Stimulated activated CD8-positive, alpha-beta memory T cell treated with anti-CD3 and anti-CD28 coated beads, Interleukin-7, amount 100 ng/mL, for 48 hours (primary cell): ENCODE results near the gene OR4M1.
"Not testable (repeated sequence)": the region's sequence is repeated elsewhere in the genome, so short reads cannot be mapped to it uniquely, and the experiment has no call there.

Experiments used
- DNase-seq, 2 donors: peaks; one replicate each; pipeline ENCODE4 v3.0.0-alpha.2; 2020; ENCODE audit warnings: low read depth in 1 of 2; ENCODE audit errors: extremely low read depth in 1 of 2

Gene OR4M1, protein sequence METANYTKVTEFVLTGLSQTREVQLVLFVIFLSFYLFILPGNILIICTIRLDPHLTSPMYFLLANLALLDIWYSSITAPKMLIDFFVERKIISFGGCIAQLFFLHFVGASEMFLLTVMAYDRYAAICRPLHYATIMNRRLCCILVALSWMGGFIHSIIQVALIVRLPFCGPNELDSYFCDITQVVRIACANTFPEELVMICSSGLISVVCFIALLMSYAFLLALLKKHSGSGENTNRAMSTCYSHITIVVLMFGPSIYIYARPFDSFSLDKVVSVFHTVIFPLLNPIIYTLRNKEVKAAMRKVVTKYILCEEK

DNA sequence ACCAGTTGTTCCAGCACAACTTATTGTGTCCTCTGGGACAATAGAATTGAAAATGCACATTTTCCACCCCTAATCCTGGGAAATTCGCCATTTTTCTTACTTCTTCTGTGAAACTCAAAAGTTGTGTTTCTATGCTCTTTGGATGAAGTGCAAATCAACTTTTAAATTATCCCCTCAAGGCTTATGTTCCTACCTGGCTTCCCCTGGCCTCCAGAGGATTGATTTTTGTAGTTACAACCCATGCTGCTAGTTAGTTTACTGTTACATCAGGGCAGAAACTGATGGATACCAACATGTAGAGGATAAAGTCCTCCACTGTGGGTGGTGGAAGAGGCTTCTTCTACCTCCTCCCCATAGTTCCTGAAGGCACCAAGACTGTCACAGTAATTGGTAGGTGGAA lies at the start of gene OR4M1:
OR4M1 (plus strand) TSS at position 301 of the 400 bp plus-strand sequence. CDS start 6,819 bp downstream, outside the sequence.
- DNase-seq = not testable (repeated sequence)

DNA sequence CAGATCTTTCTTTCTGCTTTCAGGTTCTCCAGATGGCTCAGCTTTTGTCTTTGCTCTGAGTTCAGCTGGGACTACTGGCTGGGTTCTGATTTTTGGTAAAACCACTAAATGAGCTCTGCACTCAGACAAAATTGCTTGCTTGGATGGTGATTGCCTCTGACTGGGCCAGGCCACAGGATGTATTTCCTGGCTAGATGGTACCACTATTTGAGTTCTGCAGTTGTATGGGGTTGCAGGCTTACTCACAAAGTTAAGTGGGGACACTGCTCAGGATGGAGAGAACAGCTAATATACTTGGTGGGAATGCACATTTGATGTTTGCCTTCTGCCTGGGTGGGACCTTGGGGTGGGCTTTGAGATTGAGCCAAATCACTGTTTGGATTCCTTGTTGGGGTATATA lies 43.9 kb upstream of the OR4M1 start:
- no peak for DNase-seq

DNA sequence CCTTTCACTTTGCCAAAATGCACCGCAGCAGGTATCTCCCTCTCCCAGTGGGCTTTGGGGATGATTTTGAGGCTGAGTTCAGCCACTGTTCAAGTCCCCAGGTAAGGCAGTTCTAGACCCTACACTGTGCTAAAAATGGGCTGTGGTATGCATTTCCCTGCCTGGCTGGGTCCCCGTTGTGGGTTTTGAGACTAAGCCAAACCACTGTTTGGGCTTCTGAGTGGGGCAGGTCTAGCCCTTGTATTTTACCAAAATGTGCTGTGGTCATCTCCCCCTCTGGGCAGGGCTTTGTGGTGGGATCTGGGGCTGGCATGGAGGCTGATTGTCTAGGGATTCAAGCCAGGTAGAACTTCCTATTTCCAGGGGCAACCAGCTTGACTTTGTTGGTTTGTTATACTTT lies 43.5 kb upstream of the OR4M1 start:
- DNase-seq = no peak

DNA sequence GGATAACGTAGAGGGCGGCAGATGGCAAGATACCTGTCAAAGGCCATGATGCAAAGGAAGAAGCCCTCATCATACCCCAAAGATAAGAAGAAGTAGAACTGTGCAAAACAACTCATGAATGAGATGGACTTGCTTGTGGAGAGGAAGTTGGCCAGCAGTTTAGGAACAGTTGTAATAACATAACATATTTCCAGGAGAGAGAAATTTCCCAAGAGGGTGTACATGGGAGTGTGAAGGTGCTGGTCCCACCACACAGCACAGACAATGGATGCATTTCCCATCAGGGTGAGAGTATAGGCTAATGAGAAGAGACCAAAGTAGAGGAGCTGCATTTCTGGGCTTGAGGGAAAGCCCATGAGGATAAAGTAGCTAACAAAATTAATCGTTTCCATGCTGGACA lies 39.4 kb upstream of the OR4M1 start:
- not testable (repeated sequence) for DNase-seq

DNA sequence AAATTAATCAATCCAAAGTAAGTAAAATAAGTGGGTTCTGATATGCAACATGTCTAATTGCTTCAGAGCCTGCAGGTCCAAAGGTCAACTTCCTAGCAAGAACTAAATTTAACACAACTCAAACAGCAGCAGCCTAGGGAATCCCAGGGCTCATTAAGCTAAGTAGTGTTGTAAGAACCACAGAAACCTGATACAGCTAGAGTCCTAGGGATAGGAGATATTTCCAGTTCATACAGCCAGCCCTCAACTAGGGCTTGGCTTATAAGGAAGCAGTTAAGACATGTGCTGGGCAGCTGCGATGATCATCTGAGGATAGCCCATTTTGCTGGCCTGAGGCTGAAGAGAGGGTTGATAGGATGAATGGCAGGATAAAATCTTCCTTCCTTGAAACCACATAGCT lies 30.0 kb upstream of the OR4M1 start, which contains the start of gene OR4Q3:
OR4Q3 (plus strand) TSS at position 316 of the 400 bp plus-strand sequence.
- DNase-seq = no peak

DNA sequence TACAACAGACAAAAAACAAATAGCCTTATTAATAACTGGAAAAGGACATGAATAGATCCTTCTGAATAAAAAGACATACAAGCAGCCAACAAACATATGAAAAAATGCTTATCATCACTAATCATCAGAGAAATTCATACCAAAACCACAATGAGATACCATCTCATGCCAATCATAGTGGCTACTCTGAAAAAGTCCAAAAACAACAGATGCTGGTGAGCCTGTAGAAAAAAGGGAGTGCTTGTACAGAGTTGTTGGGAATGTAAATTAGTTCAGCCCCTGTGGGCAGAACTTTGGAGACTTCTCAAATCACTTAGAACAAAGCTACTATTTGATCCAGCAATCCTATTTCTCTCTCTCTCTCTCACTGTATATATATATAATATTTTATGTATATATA lies 21.0 kb upstream of the OR4M1 start:
- not testable (repeated sequence) for DNase-seq

DNA sequence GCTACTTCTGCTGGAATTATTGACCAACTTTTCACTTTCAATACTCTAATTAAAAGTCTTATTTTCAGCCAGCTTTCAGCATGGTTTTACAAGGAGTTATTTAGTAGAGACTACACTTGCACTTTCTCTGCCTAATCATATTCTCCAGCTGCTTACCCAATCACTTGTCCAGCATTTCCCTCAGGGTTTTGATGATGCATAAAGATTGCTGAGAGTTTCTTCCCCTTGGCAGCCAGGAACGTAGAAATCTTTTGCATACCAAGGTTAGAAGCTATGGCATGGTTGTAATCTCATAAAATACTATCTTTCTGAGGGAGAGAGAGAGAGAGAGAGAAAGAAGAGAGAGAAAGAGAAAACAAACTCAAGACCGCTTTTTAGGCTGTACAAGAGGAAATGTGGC lies 19.1 kb upstream of the OR4M1 start:
- no peak for DNase-seq

DNA sequence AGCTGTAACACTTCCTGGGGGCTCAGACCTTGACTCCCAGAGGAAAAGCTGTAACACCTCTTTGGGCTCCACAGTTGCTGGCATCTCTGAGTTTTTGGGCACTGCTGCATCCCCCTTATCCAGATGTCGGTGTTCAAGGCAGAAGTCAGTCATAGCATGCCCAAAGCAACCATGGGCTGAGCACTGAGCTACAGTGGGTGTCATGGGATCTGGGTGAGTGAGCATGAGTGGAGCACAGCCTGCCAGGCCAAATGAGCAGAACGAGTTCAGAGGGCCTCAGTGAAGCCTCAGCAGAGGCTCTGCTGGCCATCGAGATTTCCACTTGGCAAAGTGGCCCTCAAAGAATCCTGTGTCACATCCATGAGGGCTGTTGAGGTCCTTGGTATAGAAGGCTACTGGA lies 1.8 kb upstream of the OR4M1 start:
- not testable (repeated sequence) for DNase-seq

DNA sequence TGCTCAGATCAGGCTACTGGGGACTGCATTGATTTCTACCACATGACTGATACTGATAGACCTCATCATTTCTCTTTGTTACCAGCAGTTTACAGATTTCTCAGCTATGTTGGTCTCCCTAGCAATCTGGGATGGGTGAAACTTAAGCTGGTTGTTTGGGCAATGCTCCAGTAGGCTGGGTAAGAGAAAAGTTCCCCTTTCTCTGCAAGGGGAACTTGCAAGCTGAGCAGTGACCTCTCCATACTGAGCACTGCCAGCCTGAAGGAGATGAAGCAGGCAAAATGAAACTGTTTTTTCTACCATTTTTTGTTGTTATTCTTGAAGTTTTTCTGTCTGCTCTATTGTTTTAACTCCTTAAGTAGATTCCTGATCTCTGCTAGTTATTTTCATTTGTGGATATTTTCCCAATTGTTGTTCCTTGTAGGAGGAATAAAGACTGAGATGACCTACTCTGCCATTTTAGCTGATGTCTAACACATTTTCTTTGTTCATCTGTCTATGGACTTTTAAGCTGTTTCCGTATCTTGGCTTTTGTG lies 1.3 kb upstream of the OR4M1 start:
- no peak for DNase-seq

DNA sequence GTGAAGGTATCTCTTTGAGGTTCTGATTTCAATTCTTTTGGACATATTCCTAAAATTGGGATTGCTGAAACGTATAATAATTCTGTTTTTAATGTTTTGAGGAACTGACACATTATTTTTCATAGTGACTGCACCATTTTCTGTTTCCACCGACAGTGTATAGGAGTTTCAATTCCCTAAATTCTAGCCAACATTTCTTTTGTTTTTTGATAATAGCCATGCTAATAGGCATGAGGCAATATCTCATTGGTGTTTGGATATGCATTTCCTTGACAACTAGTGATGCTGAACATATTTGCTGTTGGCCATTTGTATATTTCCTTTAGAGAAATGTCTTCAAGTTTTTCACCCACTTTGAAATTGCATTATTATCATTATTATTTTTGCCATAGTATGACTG lies 850 bp upstream of the OR4M1 start:
- DNase-seq = not testable (repeated sequence)

DNA sequence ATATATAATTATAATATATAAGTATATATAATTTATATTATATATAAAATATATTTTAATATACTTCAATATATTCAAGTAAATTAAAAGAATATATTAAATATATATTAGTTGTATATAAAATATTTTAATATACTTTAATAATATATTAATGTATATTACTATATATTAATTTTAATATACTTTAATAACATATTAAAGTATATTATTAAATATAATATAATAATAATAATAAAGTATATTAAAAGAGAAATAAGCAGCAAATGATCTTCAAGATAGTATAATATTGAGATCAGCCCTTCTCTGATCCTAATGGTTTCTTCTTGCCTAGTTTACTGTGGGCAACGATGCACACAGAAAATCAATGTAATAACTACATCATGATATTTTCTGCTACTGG lies 2.3 kb downstream of the OR4M1 start:
- no peak for DNase-seq

DNA sequence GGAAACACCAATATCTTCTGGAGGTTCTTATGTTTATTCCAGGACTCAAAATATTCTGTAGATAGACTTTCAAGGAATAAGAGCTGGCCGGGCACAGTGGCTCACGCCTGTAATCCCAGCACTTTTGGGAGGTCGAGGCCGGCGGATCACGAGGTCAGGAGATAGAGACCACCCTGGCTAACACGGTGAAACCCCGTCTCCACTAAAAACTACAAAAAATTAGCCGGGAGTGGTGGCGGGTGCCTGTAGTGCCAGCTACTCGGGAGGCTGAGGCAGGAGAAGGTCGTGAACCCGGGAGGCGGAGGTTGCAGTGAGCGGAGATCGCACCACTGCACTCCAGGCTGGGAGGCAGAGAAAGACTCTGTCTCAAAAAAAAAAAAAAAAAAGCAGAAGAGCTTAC lies 12.5 kb downstream of the OR4M1 start:
- DNase-seq = not testable (repeated sequence)

DNA sequence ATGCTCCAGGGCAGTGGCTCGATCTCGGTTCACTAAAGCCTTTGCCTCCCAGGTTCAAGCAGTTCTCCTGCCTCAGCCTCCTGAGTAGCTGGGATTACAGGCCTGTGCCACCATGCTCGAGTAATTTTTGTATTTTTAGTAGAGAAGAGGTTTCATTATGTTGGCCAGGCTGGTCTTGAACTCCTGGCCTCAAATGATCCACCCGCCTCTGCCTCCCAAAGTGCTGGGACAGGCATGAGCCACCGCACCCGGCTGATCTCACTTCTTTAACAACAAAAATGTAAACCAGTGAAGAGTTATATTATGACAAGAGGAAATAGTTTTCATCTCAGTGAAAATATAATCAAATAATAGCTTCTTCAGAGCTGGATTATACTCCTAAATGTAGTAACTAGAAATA lies 14.0 kb downstream of the OR4M1 start:
- DNase-seq = not testable (repeated sequence)

DNA sequence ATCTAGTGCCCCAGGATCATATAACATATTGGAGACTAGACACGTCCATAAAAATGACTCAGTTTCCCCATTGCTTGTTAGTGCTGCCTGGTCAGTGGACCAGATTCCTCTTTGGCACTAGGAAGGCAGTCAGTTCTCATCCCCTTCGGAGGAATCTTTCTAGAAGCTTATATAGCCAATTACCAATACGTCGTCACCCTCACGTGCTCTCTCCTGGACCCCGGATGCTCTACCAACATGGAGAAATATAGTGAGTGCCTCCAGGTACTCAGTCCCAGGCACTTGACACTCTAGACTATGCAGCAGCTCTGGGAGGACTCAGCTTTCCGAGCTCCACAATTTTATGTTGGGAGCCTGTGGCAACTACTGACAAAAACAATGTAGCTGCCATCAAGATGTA lies 14.8 kb downstream of the OR4M1 start:
- not testable (repeated sequence) for DNase-seq

DNA sequence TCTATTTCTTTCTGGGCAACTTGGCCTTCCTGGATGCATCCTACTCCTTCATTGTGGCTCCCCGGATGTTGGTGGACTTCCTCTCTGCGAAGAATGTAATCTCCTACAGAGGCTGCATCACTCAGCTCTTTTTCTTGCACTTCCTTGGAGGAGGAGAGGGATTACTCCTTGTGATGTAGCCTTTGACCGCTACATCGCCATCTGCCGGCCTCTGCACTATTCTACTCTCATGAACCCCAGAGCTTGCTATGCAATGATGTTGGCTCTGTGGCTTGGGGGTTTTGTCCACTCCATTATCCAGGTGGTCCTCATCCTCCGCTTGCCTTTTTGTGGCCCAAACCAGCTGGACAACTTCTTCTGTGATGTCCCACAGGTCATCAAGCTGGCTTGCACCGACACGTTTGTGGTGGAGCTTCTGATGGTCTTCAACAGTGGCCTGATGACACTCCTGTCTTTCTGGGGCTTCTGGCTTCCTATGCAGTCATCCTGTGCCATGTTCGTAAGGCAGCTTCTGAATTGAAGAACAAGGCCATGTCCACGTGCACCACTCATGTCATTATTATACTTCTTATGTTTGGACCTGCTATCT lies 23.3 kb downstream of the OR4M1 start:
- DNase-seq = not testable (repeated sequence)

DNA sequence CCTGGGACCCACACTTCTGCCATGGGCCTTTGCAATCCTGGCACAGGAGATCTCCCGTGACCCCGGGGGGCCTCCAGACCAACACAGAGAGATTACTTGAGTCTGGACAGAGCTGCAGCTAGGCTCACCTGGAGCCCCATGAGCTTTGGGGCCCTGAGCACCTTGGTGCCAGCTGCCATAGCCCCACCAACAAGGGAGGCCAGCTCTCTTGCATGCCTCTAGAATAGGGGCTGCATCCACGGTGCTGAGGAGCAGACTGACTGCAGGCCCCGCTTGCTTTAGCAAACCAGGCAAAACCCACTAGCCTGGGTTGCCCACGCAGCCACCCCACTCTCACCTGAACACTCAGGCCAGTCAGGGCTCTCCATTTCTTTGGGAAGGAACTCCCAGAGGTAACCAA lies 26.6 kb downstream of the OR4M1 start:
- no peak for DNase-seq

DNA sequence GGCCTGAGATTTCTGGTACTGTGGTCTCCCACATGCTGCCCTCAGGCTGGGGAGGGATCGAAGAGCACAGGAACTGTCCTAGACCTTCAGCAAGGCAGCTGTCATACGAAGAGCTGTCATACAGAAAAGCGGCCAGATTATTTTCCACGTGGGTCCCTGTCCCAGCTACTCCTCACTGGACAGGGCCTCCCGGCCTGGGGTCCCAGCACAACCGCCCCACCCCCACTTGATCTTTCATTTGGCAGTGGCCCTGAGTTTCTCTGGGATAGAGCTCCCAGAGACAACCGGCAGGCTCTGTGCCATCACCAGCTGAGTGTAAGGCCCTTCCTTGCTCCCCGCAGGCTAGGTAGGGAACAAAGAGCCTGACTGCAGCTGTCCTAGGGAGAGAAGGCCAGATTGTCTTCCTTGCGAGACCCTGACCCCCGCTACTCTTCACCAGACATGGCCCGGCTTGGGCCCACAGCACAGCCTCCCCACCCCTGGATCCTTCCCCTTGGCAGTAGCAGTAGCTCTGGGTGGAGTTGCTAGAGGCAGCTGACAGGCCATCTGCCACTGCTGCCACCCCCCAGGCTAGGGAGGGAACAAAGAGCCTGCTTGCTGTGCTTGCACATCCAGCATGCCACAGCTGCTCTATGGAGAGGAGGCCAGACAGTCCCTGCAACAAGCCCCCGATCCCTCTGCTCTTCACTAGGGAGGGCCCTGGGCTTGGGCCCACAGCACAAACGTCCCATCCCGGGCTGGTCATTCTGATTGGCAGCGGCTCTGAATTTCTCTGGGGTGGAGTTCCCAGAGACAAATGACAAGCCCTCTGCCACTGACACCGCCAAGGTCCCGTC lies 27.2 kb downstream of the OR4M1 start:
- DNase-seq = no peak

DNA sequence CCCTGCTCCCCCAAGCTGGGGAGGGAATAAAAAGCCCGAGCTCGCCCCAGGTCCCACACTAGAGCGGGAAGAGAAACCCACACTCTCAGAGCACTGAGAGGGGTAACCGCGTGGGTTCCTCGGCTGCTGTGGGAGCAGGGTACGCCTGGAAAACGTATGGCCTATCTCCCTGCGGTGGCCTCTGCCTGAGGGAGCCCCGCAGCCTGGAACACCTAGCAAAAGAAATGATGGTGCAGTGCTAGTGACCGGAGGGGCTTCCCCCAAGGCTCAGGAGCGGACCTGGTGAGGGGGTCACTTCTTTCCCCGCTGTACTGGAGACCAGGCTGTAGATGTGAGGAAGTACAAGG lies 27.8 kb downstream of the OR4M1 start:
- DNase-seq = no peak

DNA sequence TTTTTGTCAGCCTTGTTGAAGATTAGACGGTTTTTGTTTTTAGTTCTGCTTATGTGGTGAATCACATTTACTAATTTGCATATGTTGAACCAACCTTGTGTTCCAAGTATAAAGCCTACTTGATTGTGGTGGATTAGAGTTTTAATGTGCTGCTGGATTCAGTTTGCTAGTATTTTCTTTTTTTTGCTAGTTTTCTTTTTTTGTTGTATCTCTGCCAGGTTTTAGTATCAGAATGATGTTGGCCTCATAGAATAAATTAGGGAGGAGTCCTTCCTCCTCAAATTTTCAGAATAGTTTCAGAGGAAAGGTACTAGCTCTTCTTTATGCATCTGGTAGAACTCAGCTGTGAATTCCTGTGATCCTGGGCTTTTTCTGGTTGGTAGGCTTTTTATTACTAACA lies 30.2 kb downstream of the OR4M1 start, which contains the start of gene OR4N2:
OR4N2 (plus strand) TSS at position 301 of the 400 bp plus-strand sequence. CDS start 23,679 bp downstream, outside the sequence.
- not testable (repeated sequence) for DNase-seq

DNA sequence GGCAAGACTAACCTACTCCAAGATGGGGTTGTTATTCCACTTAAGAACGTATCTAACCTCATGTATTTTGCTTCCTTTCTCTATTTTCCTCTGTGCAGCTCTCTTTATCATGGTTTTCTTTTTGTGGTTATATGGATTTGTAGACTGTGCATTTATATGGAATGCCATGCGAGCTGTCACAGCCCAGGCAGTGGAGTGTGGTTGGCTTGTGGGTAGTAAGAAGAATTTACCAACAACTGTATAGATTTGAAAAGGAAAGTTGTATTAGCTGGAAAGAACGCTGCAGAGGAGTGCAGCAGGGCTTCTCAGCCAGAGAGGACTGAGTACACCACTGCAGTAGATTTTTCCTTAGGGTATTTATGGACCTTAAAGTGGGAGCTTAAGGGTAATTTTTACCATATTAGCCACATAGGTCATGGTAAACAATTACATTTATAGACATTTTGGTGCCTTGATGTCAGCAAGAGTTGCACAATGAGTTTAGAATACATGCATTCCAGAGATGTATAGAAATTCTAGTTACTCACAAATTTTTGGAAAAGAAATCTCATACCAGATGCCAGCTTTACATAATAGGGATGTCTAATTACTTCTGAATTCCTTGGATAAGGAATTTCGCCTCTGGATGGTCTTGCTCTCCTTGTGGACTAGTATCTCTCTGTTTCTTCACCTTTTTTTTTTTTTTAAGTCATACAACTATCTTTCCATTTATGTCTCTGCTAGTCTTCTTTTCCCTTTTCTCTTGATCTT lies 40.0 kb downstream of the OR4M1 start:
- DNase-seq = not testable (repeated sequence)

DNA sequence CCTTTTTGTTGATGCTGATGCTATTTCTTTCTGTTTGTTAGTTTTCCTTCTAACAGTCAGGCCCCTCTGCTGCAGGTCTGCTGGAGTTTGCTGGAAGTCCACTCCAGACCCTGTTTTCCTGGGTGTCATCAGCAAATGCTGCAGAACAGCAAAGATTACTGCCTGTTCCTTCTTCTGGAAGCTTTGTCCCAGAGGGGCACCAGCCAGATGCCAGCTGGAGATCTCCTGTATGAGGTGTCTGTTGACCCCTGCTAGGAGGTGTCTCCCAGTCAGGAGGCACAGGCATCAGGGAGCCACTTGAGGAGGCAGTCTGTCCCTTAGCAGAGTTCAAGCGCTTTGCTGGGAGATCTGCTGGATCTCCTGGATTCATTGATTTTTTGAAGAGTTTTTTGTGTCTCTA lies 46.6 kb downstream of the OR4M1 start:
- DNase-seq = not testable (repeated sequence)
